NCI-H2107 (cell line): ENCODE measurements around the gene MRPS2.
"Not testable (repeated sequence)": the region's sequence is repeated elsewhere in the genome, so short reads cannot be mapped to it uniquely, and the experiment has no call there.

ENCODE experiments used
- DNase-seq: peaks from one replicate; lab custom pipeline; 2025; lab: John Stamatoyannopoulos, UW

Gene MRPS2

GRCh38 chr9:135533674-135534073, 33.2 kb downstream of the MRPS2 start:
- DNase-seq: no peak

- DNase-seq: not testable (repeated sequence)
Observed at GRCh38 chr9:135534192-135534711, 33.8 kb downstream of the MRPS2 start.

GRCh38 chr9:135534826-135535225, 34.3 kb downstream of the MRPS2 start:
- not testable (repeated sequence) for DNase-seq

- not testable (repeated sequence) for DNase-seq
Observed at GRCh38 chr9:135535631-135536030, 35.1 kb downstream of the MRPS2 start.

- no peak for DNase-seq
Observed at GRCh38 chr9:135536216-135536615, 35.7 kb downstream of the MRPS2 start.

- not testable (repeated sequence) for DNase-seq
Observed at GRCh38 chr9:135543262-135543894, 42.9 kb downstream of the MRPS2 start.

GRCh38 chr9:135544981-135545635, 44.6 kb downstream of the MRPS2 start:
- DNase-seq: no peak

GRCh38 chr9:135545646-135546176, 45.2 kb downstream of the MRPS2 start, which contains the start of gene OBP2A:
Gene OBP2A (plus strand): TSS chr9:135546126. CDS start chr9:135546181, 55 bp downstream.
- not testable (repeated sequence) for DNase-seq

GRCh38 chr9:135546792-135547617, 46.5 kb downstream of the MRPS2 start:
- DNase-seq: not testable (repeated sequence)

- no peak for DNase-seq
Observed at GRCh38 chr9:135547756-135548736, 47.6 kb downstream of the MRPS2 start.

GRCh38 chr9:135549478-135550343, 49.2 kb downstream of the MRPS2 start:
- DNase-seq: not testable (repeated sequence)

- DNase-seq: no peak
Observed at GRCh38 chr9:135550344-135550918, 49.9 kb downstream of the MRPS2 start.

- DNase-seq: no peak
Observed at GRCh38 chr9:135551031-135551430, 50.5 kb downstream of the MRPS2 start.

GRCh38 chr9:135551456-135551855, 51.0 kb downstream of the MRPS2 start:
- no peak for DNase-seq

- no peak for DNase-seq
Observed at GRCh38 chr9:135552021-135552697, 51.7 kb downstream of the MRPS2 start.

GRCh38 chr9:135552698-135553171, 52.3 kb downstream of the MRPS2 start:
- no peak for DNase-seq
